ENCODE results near the gene RRBP1. TPM values are rescaled to one million over a fixed set of nuclear protein-coding genes. Genes with fewer than 3 reads are reported as not detected.

The RRBP1 gene
- total RNA-seq, 1 donor from 2014 or later, result 54.8 TPM

GRCh38 chr20:17645546-17646208 is 36.4 kb downstream of the RRBP1 start:
- Mint-ChIP-seq H3K27me3 (ENCODE audit: insufficient read depth) (no peaks in the 10 kb centered on the region), H3K4me1 (ENCODE audit: low read depth) (no peaks in the 10 kb centered on the region), H3K9me3 (no peaks in the 10 kb centered on the region), H3K36me3 (ENCODE audit: low read depth) (peaks cover 2% of the 10 kb centered on the region), H3K4me3 (no peak overlapping the region), H3K27ac (no peak overlapping the region)
- DNase-seq (ENCODE audit: low spot score), result no peak
- intact Hi-C loops (cut with micrococcal nuclease), result no loop called here

GRCh38 chr20:17645010-17645409 is 37.0 kb downstream of the RRBP1 start:
- intact Hi-C loops (cut with micrococcal nuclease), result no loop called here
- H3K27ac Mint-ChIP-seq, result no peak overlapping the region
- no peaks in the 10 kb centered on the region for H3K4me1 Mint-ChIP-seq (ENCODE audit: low read depth)
- no peaks in the 10 kb centered on the region for H3K27me3 Mint-ChIP-seq (ENCODE audit: insufficient read depth)
- no peak overlapping the region for H3K4me3 Mint-ChIP-seq
- H3K9me3 Mint-ChIP-seq, result no peaks in the 10 kb centered on the region
- DNase-seq (ENCODE audit: low spot score), result no peak
- peaks cover 4% of the 10 kb centered on the region for H3K36me3 Mint-ChIP-seq (ENCODE audit: low read depth)

- Mint-ChIP-seq H3K27ac (no peak overlapping the region), H3K9me3 (no peaks in the 10 kb centered on the region), H3K36me3 (ENCODE audit: low read depth) (peaks cover 5% of the 10 kb centered on the region), H3K4me1 (ENCODE audit: low read depth) (no peaks in the 10 kb centered on the region), H3K4me3 (no peak overlapping the region), H3K27me3 (ENCODE audit: insufficient read depth) (no peaks in the 10 kb centered on the region)
- intact Hi-C loops (cut with micrococcal nuclease), result no loop called here
- DNase-seq (ENCODE audit: low spot score), result no peak
Observed at GRCh38 chr20:17644451-17644850, 37.6 kb downstream of the RRBP1 start.

GRCh38 chr20:17643531-17644188 is 38.4 kb downstream of the RRBP1 start:
- H3K27ac Mint-ChIP-seq, result no peak overlapping the region
- no peak overlapping the region for H3K4me3 Mint-ChIP-seq
- H3K27me3 Mint-ChIP-seq (ENCODE audit: insufficient read depth), result no peaks in the 10 kb centered on the region
- H3K4me1 Mint-ChIP-seq (ENCODE audit: low read depth), result no peaks in the 10 kb centered on the region
- H3K9me3 Mint-ChIP-seq, result no peaks in the 10 kb centered on the region
- intact Hi-C loops (cut with micrococcal nuclease), result no loop called here
- peaks cover 5% of the 10 kb centered on the region for H3K36me3 Mint-ChIP-seq (ENCODE audit: low read depth)
- DNase-seq (ENCODE audit: low spot score), result no peak

GRCh38 chr20:17642404-17643269 is 39.4 kb downstream of the RRBP1 start:
- no peak for DNase-seq (ENCODE audit: low spot score)
- Mint-ChIP-seq H3K4me3 (no peak overlapping the region), H3K27me3 (ENCODE audit: insufficient read depth) (no peaks in the 10 kb centered on the region), H3K36me3 (ENCODE audit: low read depth) (peaks cover 6% of the 10 kb centered on the region), H3K9me3 (no peaks in the 10 kb centered on the region), H3K4me1 (ENCODE audit: low read depth) (no peaks in the 10 kb centered on the region), H3K27ac (no peak overlapping the region)
- intact Hi-C loops (cut with micrococcal nuclease), result no loop called here

GRCh38 chr20:17641993-17642392 is 40.0 kb downstream of the RRBP1 start:
- no peak for DNase-seq (ENCODE audit: low spot score)
- Mint-ChIP-seq H3K4me3 (no peak overlapping the region), H3K9me3 (no peaks in the 10 kb centered on the region), H3K27me3 (ENCODE audit: insufficient read depth) (no peaks in the 10 kb centered on the region), H3K27ac (no peak overlapping the region), H3K4me1 (ENCODE audit: low read depth) (no peaks in the 10 kb centered on the region), H3K36me3 (ENCODE audit: low read depth) (peaks cover 7% of the 10 kb centered on the region)
- intact Hi-C loops (cut with micrococcal nuclease), result no loop called here

DNA sequence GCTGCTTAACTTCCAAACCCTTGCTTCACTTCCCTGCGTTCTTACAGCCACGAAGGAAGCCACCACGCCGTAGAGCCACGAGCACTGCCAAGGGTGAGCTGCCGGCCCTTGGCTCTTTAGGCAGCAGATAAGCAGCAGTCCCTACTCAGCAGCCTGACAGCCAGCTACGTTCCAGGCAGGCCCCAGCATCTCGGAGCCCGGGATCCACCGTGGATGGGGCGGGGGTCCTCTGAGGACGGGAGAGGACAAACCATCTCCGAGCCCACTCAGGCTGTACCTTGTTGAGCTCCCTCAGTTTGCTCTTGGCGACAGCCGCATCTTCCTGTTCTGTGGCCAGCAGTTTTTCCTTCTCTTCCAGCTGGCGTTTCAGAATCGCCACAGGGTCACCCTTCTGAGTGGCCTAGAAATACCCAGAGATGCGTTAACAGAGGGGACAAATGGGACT is 40.5 kb downstream of the RRBP1 start:
- Mint-ChIP-seq H3K4me1 (ENCODE audit: low read depth) (no peaks in the 10 kb centered on the region), H3K9me3 (no peaks in the 10 kb centered on the region), H3K27me3 (ENCODE audit: insufficient read depth) (no peaks in the 10 kb centered on the region), H3K4me3 (no peak overlapping the region), H3K27ac (no peak overlapping the region), H3K36me3 (ENCODE audit: low read depth) (peaks cover 7% of the 10 kb centered on the region)
- intact Hi-C loops (cut with micrococcal nuclease), result no loop called here
- DNase-seq (ENCODE audit: low spot score), result no peak

GRCh38 chr20:17640875-17641378 is 41.1 kb downstream of the RRBP1 start:
- Mint-ChIP-seq H3K4me3 (no peak overlapping the region), H3K27me3 (ENCODE audit: insufficient read depth) (no peaks in the 10 kb centered on the region), H3K4me1 (ENCODE audit: low read depth) (no peaks in the 10 kb centered on the region)

DNA sequence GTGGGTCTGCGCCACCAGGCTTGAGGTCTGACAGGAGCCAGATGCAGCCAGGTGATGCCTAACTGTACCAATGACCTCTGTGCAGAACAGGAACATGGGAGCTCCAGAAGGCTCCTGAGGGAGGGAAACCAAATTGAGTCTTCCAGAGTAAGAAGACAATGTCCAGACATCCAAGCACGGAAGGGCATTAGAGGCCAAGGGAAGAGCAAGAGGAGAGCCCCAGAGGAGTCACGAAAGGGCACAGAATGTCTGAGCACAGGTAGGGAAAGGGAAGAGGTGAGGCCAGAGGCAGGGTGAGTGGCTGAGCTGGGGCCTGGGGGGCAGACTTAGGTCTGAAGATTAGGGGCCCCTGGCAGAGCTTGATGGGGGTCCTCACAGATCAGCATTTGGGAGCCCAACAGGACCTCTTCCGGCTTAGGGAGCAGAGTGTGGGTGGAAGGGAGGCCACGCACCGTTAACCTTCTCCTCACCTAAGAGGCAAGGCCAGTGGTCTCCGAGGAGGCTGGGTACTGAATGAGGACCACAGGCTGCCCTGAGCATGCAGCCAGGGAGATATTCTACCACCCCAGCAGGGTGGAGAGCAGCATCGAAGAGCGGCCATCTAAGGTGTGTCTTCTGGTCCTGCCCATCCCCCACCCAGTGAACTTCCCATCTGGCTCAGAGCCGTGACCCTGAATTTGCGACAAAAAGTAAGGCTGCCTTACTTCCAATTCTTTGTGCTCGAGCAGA is 41.7 kb downstream of the RRBP1 start:
- no peak overlapping the region for H3K27ac Mint-ChIP-seq
- no peaks in the 10 kb centered on the region for H3K27me3 Mint-ChIP-seq (ENCODE audit: insufficient read depth)
- H3K4me1 Mint-ChIP-seq (ENCODE audit: low read depth), result no peaks in the 10 kb centered on the region

More at GRCh38 chr20:17640875-17641378, 41.1 kb downstream of the RRBP1 start:
- Mint-ChIP-seq H3K27ac (no peak overlapping the region), H3K9me3 (no peaks in the 10 kb centered on the region), H3K36me3 (ENCODE audit: low read depth) (peaks cover 7% of the 10 kb centered on the region)
- no peak for DNase-seq (ENCODE audit: low spot score)
- intact Hi-C loops (cut with micrococcal nuclease), result no loop called here

GRCh38 chr20:17638835-17639407 is 43.1 kb downstream of the RRBP1 start:
- intact Hi-C loops (cut with micrococcal nuclease), result no loop called here
- H3K27ac Mint-ChIP-seq, result no peak overlapping the region
- no peak for DNase-seq (ENCODE audit: low spot score)

More for the DNA sequence above, 41.7 kb downstream of the RRBP1 start:
- Mint-ChIP-seq H3K36me3 (ENCODE audit: low read depth) (peaks cover 10% of the 10 kb centered on the region), H3K4me3 (no peak overlapping the region), H3K9me3 (no peaks in the 10 kb centered on the region)
- no peak for DNase-seq (ENCODE audit: low spot score)
- intact Hi-C loops (cut with micrococcal nuclease), result no loop called here

DNA sequence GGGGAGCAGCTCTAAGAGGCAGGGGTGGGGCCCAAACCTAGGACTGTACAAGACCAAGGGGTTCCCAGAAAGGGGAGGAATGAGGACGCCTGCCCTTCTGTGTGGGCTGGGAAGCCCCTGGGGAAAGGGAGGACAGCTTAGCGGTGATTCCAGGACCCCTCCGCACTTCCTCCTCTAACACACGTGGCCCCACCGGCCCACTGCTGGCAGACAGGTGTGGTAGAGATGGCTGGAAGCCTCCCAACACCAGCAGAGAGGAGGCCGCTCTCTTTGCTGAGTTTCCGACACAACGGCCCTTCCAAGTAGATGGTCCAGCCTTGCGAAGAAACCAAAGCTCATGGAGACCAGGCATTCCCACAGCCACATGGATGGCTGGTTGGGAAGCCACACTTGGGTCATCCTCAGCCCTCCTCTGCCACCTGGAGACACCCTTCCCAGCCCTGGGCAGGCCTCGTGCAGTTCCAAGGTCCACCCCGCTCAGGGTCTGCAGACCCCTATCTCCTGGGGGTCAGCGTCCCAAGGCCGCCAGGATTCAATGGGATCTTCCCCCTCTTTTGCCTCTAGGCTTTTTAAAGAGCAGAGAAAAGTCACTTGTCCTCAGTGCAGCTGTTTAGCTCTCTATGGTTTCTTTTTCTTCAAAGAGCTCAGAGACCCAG is 43.9 kb downstream of the RRBP1 start:
- H3K4me1 Mint-ChIP-seq (ENCODE audit: low read depth), result no peaks in the 10 kb centered on the region
- no peaks in the 10 kb centered on the region for H3K9me3 Mint-ChIP-seq
- no peaks in the 10 kb centered on the region for H3K27me3 Mint-ChIP-seq (ENCODE audit: insufficient read depth)
- intact Hi-C loops (cut with micrococcal nuclease), result no loop called here
- peaks cover 14% of the 10 kb centered on the region for H3K36me3 Mint-ChIP-seq (ENCODE audit: low read depth)
- H3K4me3 Mint-ChIP-seq, result no peak overlapping the region
- DNase-seq (ENCODE audit: low spot score), result no peak
- H3K27ac Mint-ChIP-seq, result no peak overlapping the region

More at GRCh38 chr20:17638835-17639407, 43.1 kb downstream of the RRBP1 start:
- Mint-ChIP-seq H3K4me3 (no peak overlapping the region), H3K4me1 (ENCODE audit: low read depth) (no peaks in the 10 kb centered on the region), H3K9me3 (no peaks in the 10 kb centered on the region), H3K36me3 (ENCODE audit: low read depth) (peaks cover 13% of the 10 kb centered on the region), H3K27me3 (ENCODE audit: insufficient read depth) (no peaks in the 10 kb centered on the region)

GRCh38 chr20:17637413-17637780 is 44.6 kb downstream of the RRBP1 start:
- H3K9me3 Mint-ChIP-seq, result no peaks in the 10 kb centered on the region
- no peaks in the 10 kb centered on the region for H3K27me3 Mint-ChIP-seq (ENCODE audit: insufficient read depth)
- DNase-seq (ENCODE audit: low spot score), result no peak
- intact Hi-C loops (cut with micrococcal nuclease), result no loop called here
- peaks cover 16% of the 10 kb centered on the region for H3K36me3 Mint-ChIP-seq (ENCODE audit: low read depth)
- H3K4me3 Mint-ChIP-seq, result no peak overlapping the region
- no peak overlapping the region for H3K27ac Mint-ChIP-seq
- H3K4me1 Mint-ChIP-seq (ENCODE audit: low read depth), result no peaks in the 10 kb centered on the region
